Heart left ventricle (tissue), 13 donors: ENCODE results near the gene RFC2.

Experiments
- POLR2A ChIP-seq, 2 donors: fragments of 450-650 bp; IDR thresholded peaks; one replicate each; pipeline ENCODE4 v1.6.1; 2017; ENCODE audit warnings: antibody characterized with exemption in 2 of 2, mild to moderate bottlenecking in 2 of 2, moderate library complexity in 2 of 2
- TF ChIP-seq, protein P1 (sequence below), 12 donors: fragments of 200-600 bp; sonication (generic) in 4 of 12; IDR thresholded peaks; one replicate each; pipeline versions ENCODE4 v1.5.0 to v1.8.0; 2018 to 2022; ENCODE audit warnings: antibody characterized with exemption in 12 of 12, mild to moderate bottlenecking in 5 of 12
- donor health status: ischemic (EF 13 %, LVEDD 7.1; RV severe dilation, severe dysfunction).
- donor health status: DM: no; HTN: yes; CAD: no.
- donor health status: DM: no; HTN: no; CAD: no.
- donor health status: ischemic (EF 25% LVEDD 6.9; RV normal size, moderate dysfunction).
- donor health status: ischemic (EF 25% LVEDD 5.7; RV mildly dilated, moderate dysfunction).
- donor health status: ischemic (EF 35%, LVEDD 5.7; RV mildly dilated, moderate dysfunction).
- donor health status: nonischemic (EF 11% LVEDD 7.7; RV severe dilation, severe dysfunction).
- donor health status: DM: yes; HTN: yes; CAD: no.
- donor health status: PGD.
- donor health status: ischemic (EF 29% LVEDD 5.4; RV normal size, mild dysfunction).
- donor health status: nonischemic (EF 23%, LVEDD 6.1; RV moderate dilation, normal function).

DNA sequence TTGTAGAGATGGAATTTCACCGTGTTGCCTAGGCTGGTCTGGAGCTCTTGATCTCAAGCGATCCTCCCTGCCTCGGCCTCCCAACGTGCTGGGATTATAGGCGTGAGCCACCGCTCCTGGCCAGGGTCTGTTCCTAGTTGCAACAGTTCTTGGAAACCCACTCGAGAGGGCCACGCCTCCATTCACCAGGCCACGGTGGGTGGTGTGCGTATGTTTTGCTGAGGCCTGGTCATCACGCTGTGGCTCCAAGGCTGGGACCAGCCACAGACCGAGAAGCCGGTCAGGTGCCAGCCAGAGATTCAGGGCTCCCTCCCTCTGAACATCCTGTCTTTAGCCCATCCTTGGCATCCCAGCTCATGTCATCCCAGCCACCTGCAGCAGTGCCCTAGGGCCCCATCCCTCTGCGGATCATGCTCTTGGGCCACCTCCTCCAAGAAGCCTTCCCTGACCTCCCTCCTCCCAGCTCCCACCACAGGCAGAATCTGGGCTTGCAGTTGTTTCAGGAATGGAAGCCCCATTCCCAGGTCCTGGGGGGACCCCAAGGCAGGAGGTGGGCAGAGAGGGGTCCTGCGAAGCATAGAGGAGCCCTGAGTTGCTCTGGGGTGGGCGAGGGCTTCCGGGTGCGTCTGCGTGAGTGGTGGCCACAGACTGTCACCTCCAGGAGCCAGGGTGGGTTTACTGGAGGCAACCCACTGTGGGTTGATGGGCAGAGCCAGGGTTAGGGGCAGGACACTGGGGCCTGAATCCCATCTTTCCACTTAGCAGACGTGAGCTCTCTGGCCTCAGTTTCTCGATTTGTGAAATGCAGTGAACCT, 39.2 kb downstream of the RFC2 start:
- TF ChIP-seq POLR2A (IDR thresholded peaks at IDR 0.05): no peak
- TF ChIP-seq, protein P1, sequence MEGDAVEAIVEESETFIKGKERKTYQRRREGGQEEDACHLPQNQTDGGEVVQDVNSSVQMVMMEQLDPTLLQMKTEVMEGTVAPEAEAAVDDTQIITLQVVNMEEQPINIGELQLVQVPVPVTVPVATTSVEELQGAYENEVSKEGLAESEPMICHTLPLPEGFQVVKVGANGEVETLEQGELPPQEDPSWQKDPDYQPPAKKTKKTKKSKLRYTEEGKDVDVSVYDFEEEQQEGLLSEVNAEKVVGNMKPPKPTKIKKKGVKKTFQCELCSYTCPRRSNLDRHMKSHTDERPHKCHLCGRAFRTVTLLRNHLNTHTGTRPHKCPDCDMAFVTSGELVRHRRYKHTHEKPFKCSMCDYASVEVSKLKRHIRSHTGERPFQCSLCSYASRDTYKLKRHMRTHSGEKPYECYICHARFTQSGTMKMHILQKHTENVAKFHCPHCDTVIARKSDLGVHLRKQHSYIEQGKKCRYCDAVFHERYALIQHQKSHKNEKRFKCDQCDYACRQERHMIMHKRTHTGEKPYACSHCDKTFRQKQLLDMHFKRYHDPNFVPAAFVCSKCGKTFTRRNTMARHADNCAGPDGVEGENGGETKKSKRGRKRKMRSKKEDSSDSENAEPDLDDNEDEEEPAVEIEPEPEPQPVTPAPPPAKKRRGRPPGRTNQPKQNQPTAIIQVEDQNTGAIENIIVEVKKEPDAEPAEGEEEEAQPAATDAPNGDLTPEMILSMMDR (IDR thresholded peaks at IDR 0.05): no peak
